Sigmoid colon (tissue), 7 donors: ENCODE measurements around the gene C19orf12. TPM values are rescaled to one million over a fixed set of nuclear protein-coding genes. Genes with fewer than 3 reads are reported as not detected.

Experiments used
- DNase-seq: peaks from one replicate; pipeline ENCODE4 v3.0.0-alpha.2; 2019
- H3K27ac ChIP-seq, 4 donors: fragments of 200-600 bp; sonication (generic); one replicate each; pipeline ENCODE4 v1.5.1; 2016 to 2019; ENCODE audit warnings: mild to moderate bottlenecking in 1 of 4
- H3K27me3 ChIP-seq, 3 donors: fragments of 200-600 bp; sonication (generic); one replicate each; pipeline ENCODE4 v1.5.1; 2019; ENCODE audit warnings: mild to moderate bottlenecking in 1 of 3
- H3K36me3 ChIP-seq, 4 donors: fragments of 200-600 bp; sonication (generic); one replicate each; pipeline ENCODE4 v1.5.1; 2016 to 2019
- H3K4me1 ChIP-seq, 4 donors: fragments of 200-600 bp; sonication (generic); one replicate each; pipeline ENCODE4 v1.5.1; 2017 to 2019
- H3K4me3 ChIP-seq, 4 donors: fragments of 200-600 bp; sonication (generic); one replicate each; pipeline ENCODE4 v1.5.1; 2017 to 2019; ENCODE audit warnings: mild to moderate bottlenecking in 2 of 4, moderate library complexity in 1 of 4
- H3K9me3 ChIP-seq, 4 donors: fragments of 200-600 bp in 3 of 4; sonication (generic) in 3 of 4; one replicate each; pipeline versions ENCODE4 v1.5.1 to v1.6.1; 2013 to 2019
- CTCF ChIP-seq, 4 experiments: fragments of 450-650 bp in 3 of 4; fragments of 200-600 bp in 1 of 4; IDR thresholded peaks; one replicate each; pipeline ENCODE4 v1.5.1; 2016 to 2019; ENCODE audit warnings: antibody characterized with exemption in 4 of 4, mild to moderate bottlenecking in 3 of 4, moderate library complexity in 2 of 4
- EP300 ChIP-seq, 4 donors: sonication (generic); formaldehyde crosslinking; IDR thresholded peaks; one replicate each; pipeline ENCODE4 v1.6.1; 2017; ENCODE audit warnings: antibody characterized with exemption in 4 of 4
- POLR2A ChIP-seq, 2 donors: fragments of 450-650 bp; IDR thresholded peaks; one replicate each; pipeline ENCODE4 v1.6.1; 2016; ENCODE audit warnings: antibody characterized with exemption in 2 of 2, mild to moderate bottlenecking in 2 of 2, moderate library complexity in 2 of 2
- POLR2AphosphoS5 ChIP-seq, 4 donors: sonication (generic); formaldehyde crosslinking; IDR thresholded peaks; one replicate each; pipeline ENCODE4 v1.6.1; 2017; ENCODE audit warnings: antibody characterized with exemption in 4 of 4
- WGBS, 2 donors: extraction: QIAGEN DNeasy Blood & Tissue Kit; methylation state at CpG; one replicate each; pipeline ENCODE4 v1.1.7; 2013; 5-methylcytosine and 5-hydroxymethylcytosine counted together
- intact Hi-C: fragments of 100-400 bp; cut with DNase I; formaldehyde crosslinking; loops from one replicate; pipeline ENCODE4 v1.15.1; 2023
- polyA plus RNA-seq, 3 donors: library from polyadenylated mRNA; stranded (reverse); fragments of 200-250 nt; gene quantifications; one replicate each; pipeline ENCODE4 v1.2.3, GENCODE V29; 2013
- total RNA-seq, 4 donors: library from RNA; depleted of rRNA; stranded (reverse); fragments of >200 nt; gene quantifications; one replicate each; pipeline ENCODE4 v1.1.0, GENCODE V29; 2016
- donor health status: healthy with polysubstance abuse.
- donor health status: Bipolar disorder and iron deficiency.
- donor health status: healthy.

C19orf12 gene
- total and polyA plus RNA-seq, 7 donors = 13.2 to 36.0 (median 32.1) TPM

- H3K27me3 ChIP-seq = peaks cover 0 to 7% (median 0%) of the 10 kb centered on the region in 3 donors
- no peaks in the 10 kb centered on the region for H3K36me3 ChIP-seq
- intact Hi-C loops = loop anchor here (1.0 kb wide), 1 partner anchor 112 kb away; no protein-coding TSS in a partner anchor
- DNase-seq = no peak
- H3K4me3 ChIP-seq = peak overlapping the region in 1 of 4 donors; percentile 16
- H3K9me3 ChIP-seq = no peaks in the 10 kb centered on the region
- TF ChIP-seq CTCF (IDR thresholded peaks at IDR 0.05) (no peak), POLR2A (IDR thresholded peaks at IDR 0.05) (no peak), EP300 (IDR thresholded peaks at IDR 0.05) (no peak), POLR2AphosphoS5 (IDR thresholded peaks at IDR 0.05) (no peak)
- H3K27ac ChIP-seq = no peak overlapping the region
- 47 to 86% methylated on average over 16 of the region's 16 CpGs for WGBS, 2 donors
- no peaks in the 10 kb centered on the region for H3K4me1 ChIP-seq
Observed at GRCh38 chr19:29760752-29761502, 45.9 kb upstream of the C19orf12 start.

GRCh38 chr19:29759359-29759758 is 44.3 kb upstream of the C19orf12 start:
- Histone ChIP-seq H3K9me3 (no peaks in the 10 kb centered on the region), H3K36me3 (no peaks in the 10 kb centered on the region), H3K4me3 (no peak overlapping the region), H3K4me1 (no peaks in the 10 kb centered on the region), H3K27me3 (peaks cover 0 to 7% (median 0%) of the 10 kb centered on the region in 3 donors), H3K27ac (no peak overlapping the region)
- no peak for DNase-seq
- WGBS, 2 donors = 81 to 83% methylated on average over 5 of the region's 5 CpGs
- intact Hi-C loops = no loop called here
- no peak for TF ChIP-seq POLR2A (IDR thresholded peaks at IDR 0.05)
- TF ChIP-seq POLR2AphosphoS5 (IDR thresholded peaks at IDR 0.05) = no peak
- TF ChIP-seq CTCF (IDR thresholded peaks at IDR 0.05) = no peak
- no peak for TF ChIP-seq EP300 (IDR thresholded peaks at IDR 0.05)

GRCh38 chr19:29758863-29759262 is 43.8 kb upstream of the C19orf12 start:
- intact Hi-C loops = no loop called here
- WGBS, 2 donors = 92% methylated on average over 7 of the region's 7 CpGs
- no peak overlapping the region for H3K27ac ChIP-seq
- H3K9me3 ChIP-seq = no peaks in the 10 kb centered on the region
- no peak for DNase-seq
- TF ChIP-seq POLR2A (IDR thresholded peaks at IDR 0.05) = no peak
- no peak for TF ChIP-seq CTCF (IDR thresholded peaks at IDR 0.05)
- TF ChIP-seq POLR2AphosphoS5 (IDR thresholded peaks at IDR 0.05) = no peak
- no peak for TF ChIP-seq EP300 (IDR thresholded peaks at IDR 0.05)
- no peaks in the 10 kb centered on the region for H3K36me3 ChIP-seq
- no peaks in the 10 kb centered on the region for H3K4me1 ChIP-seq
- no peak overlapping the region for H3K4me3 ChIP-seq
- peaks cover 0 to 8% (median 0%) of the 10 kb centered on the region in 3 donors for H3K27me3 ChIP-seq

GRCh38 chr19:29757551-29757950 is 42.5 kb upstream of the C19orf12 start:
- Histone ChIP-seq H3K27ac (no peak overlapping the region), H3K36me3 (no peaks in the 10 kb centered on the region), H3K4me3 (no peak overlapping the region), H3K9me3 (no peaks in the 10 kb centered on the region), H3K4me1 (no peaks in the 10 kb centered on the region), H3K27me3 (peaks cover 0 to 16% (median 0%) of the 10 kb centered on the region in 3 donors)
- no peak for DNase-seq
- WGBS, 2 donors = 80 to 87% methylated on average over 9 of the region's 9 CpGs
- no peak for TF ChIP-seq CTCF (IDR thresholded peaks at IDR 0.05)
- TF ChIP-seq POLR2AphosphoS5 (IDR thresholded peaks at IDR 0.05) = no peak
- TF ChIP-seq EP300 (IDR thresholded peaks at IDR 0.05) = no peak
- no peak for TF ChIP-seq POLR2A (IDR thresholded peaks at IDR 0.05)
- intact Hi-C loops = no loop called here
